BJ (cell line): ENCODE results near the gene SIRT1. TPM values are rescaled to one million over a fixed set of nuclear protein-coding genes. Genes with fewer than 3 reads are reported as not detected.
"Not testable (repeated sequence)": the region's sequence is repeated elsewhere in the genome, so short reads cannot be mapped to it uniquely, and the experiment has no call there.

Experiments used
- CTCF ChIA-PET: fragments of 350-600 bp; formaldehyde crosslinking; extraction: SDS; loops from one replicate; lab custom pipeline; 2021; ENCODE audit warnings: antibody characterized with exemption, inconsistent platforms; lab: Yijun Ruan, JAX
- POLR2A ChIA-PET: fragments of 300-600 bp; sonication (Branson Sonifier 250); formaldehyde crosslinking; extraction: SDS; loops from one replicate; lab custom pipeline; 2021; ENCODE audit warnings: antibody characterized with exemption; lab: Charles Lee
- DNase-seq: peaks from one replicate; pipeline ENCODE4 v3.0.0-alpha.2; 2011; ENCODE audit warnings: low read depth
- H3K27me3 ChIP-seq: 2 replicates; pipeline ENCODE4 v1.6.0; 2011; ENCODE audit warnings: low read length; ENCODE audit not compliant: control insufficient read depth, insufficient read depth
- H3K36me3 ChIP-seq: 2 replicates; pipeline ENCODE4 v1.5.1; 2011; ENCODE audit warnings: low read length; ENCODE audit not compliant: control insufficient read depth, insufficient read depth
- H3K4me3 ChIP-seq: 2 replicates; pipeline ENCODE4 v1.5.1; 2011; ENCODE audit warnings: low read depth, mild to moderate bottlenecking, control low read depth, low read length
- CTCF ChIP-seq: IDR thresholded peaks from 2 replicates; pipeline ENCODE4 v1.5.1; 2011; ENCODE audit warnings: low read depth, mild to moderate bottlenecking, control low read depth, inconsistent platforms, low read length, moderate library complexity; ENCODE audit not compliant: insufficient read depth
- polyA plus RNA-seq: library from polyadenylated mRNA; depleted of rRNA; stranded (reverse); fragments of >200 nt; gene quantifications from 2 replicates; pipeline ENCODE4 v1.2.3, GENCODE V29; 2011

The SIRT1 gene
- polyA plus RNA-seq, 1 experiment: 4.8 TPM

- POLR2A ChIA-PET: no interaction called here
- TF ChIP-seq CTCF: no peak
Observed at GRCh38 chr10:67875340-67876238, 8.9 kb upstream of the SIRT1 start.

GRCh38 chr10:67877421-67877820 is 7.0 kb upstream of the SIRT1 start:
- DNase-seq, H3K4me3 ChIP-seq, H3K36me3 ChIP-seq, H3K27me3 ChIP-seq: not testable (repeated sequence)
- CTCF ChIA-PET: interaction anchor here (0.6 to 1.1 kb wide), 3 partner anchors 16 to 126 kb away, joined by 3 read pairs; no protein-coding TSS in a partner anchor
- POLR2A ChIA-PET: interaction anchor here (0.6 kb wide), 1 partner anchor 104 kb away, joined by 4 read pairs; no protein-coding TSS in a partner anchor

More at GRCh38 chr10:67875340-67876238, 8.9 kb upstream of the SIRT1 start:
- H3K4me3 ChIP-seq: no peak overlapping the region
- no peaks in the 10 kb centered on the region for H3K27me3 ChIP-seq
- no peak for DNase-seq
- no peaks in the 10 kb centered on the region for H3K36me3 ChIP-seq
- CTCF ChIA-PET: interaction anchor here (0.7 to 1.0 kb wide), 2 partner anchors 19 to 20 kb away, joined by 3 to 4 read pairs; no protein-coding TSS in a partner anchor

GRCh38 chr10:67878133-67878532 is 6.3 kb upstream of the SIRT1 start:
- Histone ChIP-seq H3K27me3 (no peaks in the 10 kb centered on the region), H3K4me3 (no peak overlapping the region), H3K36me3 (no peaks in the 10 kb centered on the region)
- no peak for DNase-seq
- POLR2A ChIA-PET: interaction anchor here (0.6 kb wide), 1 partner anchor 103 kb away, joined by 4 read pairs; no protein-coding TSS in a partner anchor
- CTCF ChIA-PET: interaction anchor here (0.9 to 1.1 kb wide), 2 partner anchors 23 to 125 kb away, joined by 3 read pairs; no protein-coding TSS in a partner anchor
- TF ChIP-seq CTCF: no peak

GRCh38 chr10:67883710-67884312 is 645 bp upstream of the SIRT1 start:
- Histone ChIP-seq H3K36me3 (peaks cover 5% of the 10 kb centered on the region), H3K4me3 (peak overlapping the region; percentile 67), H3K27me3 (no peaks in the 10 kb centered on the region)
- CTCF ChIA-PET: interaction anchor here (0.8 to 1.7 kb wide), 4 partner anchors 18 to 28 kb away, joined by 3 to 4 read pairs (median 3); no protein-coding TSS in a partner anchor
- no peak for DNase-seq
- no peak for TF ChIP-seq CTCF
- POLR2A ChIA-PET: interaction anchor here (0.9 kb wide), 1 partner anchor 12 kb away, joined by 3 read pairs; no protein-coding TSS in a partner anchor

GRCh38 chr10:67884842-67885670 is 600 bp downstream of the SIRT1 start:
- ChIA-PET POLR2A (no interaction called here), CTCF (interaction anchor here (0.7 to 0.9 kb wide), 2 partner anchors 9 to 271 kb away, joined by 3 to 4 read pairs; no protein-coding TSS in a partner anchor)
- Histone ChIP-seq H3K36me3 (peaks cover 5% of the 10 kb centered on the region), H3K27me3 (no peaks in the 10 kb centered on the region), H3K4me3 (peak overlapping the region; percentile 67)
- DNase-seq: peak; percentile 25
- TF ChIP-seq CTCF: no peak
